ENCODE data around the gene ARID1B. TPM values are rescaled to one million over a fixed set of nuclear protein-coding genes. Genes with fewer than 3 reads are reported as not detected.

ARID1B gene
- total and polyA plus RNA-seq, 2 donors (not counting 1 experiment from before 2014, with no cell fraction given): 47.2 to 280 TPM

GRCh38 chr6:157219201-157220200 is 442.3 kb downstream of the ARID1B start:
- DNase-seq (no peak), ATAC-seq (ENCODE audit: low read depth) (no peak)
- Histone ChIP-seq H3K4me2 (replicated peaks; ENCODE audit: low read depth, low read length, poor library complexity, severe bottlenecking) (no peak overlapping the region), H2AFZ (ENCODE audit: insufficient read depth, low read depth, low read length, poor library complexity, severe bottlenecking) (no peak overlapping the region), H3K27ac (ENCODE audit: low read length in 2 of 2) (no peak overlapping the region), H3K9ac (ENCODE audit: low read length) (no peak overlapping the region), H3K9me3 (ENCODE audit: control extremely low read depth in 1 of 3, control insufficient read depth in 2 of 3, insufficient read depth in 1 of 3, low read length in 2 of 3) (peaks cover 0 to 11% (median 0%) of the 10 kb centered on the region in 3 donors), H4K20me1 (ENCODE audit: control insufficient read depth, insufficient read depth, low read length, poor library complexity, severe bottlenecking) (peaks cover 7% of the 10 kb centered on the region), H3K4me3 (ENCODE audit: control extremely low read depth in 1 of 5, extremely low read depth in 1 of 5, insufficient read depth in 1 of 5, low read depth in 2 of 5, low read length in 4 of 5) (no peak overlapping the region), H3K4me1 (ENCODE audit: control insufficient read depth in 2 of 2, insufficient read depth in 2 of 2, low read length in 2 of 2) (peaks cover 38% of the 10 kb centered on the region in 2 donors), H3K79me2 (ENCODE audit: control insufficient read depth, insufficient read depth, low read length) (no peaks in the 10 kb centered on the region), H3K27me3 (replicated peaks in 1 of 4; ENCODE audit: control extremely low read depth in 1 of 4, control insufficient read depth in 3 of 4, insufficient read depth in 4 of 4, low read length in 3 of 4) (peaks cover 0 to 4% (median 0%) of the 10 kb centered on the region in 4 experiments), H3K36me3 (replicated peaks in 1 of 2; ENCODE audit: control extremely low read depth in 1 of 2, control insufficient read depth in 1 of 2, extremely low read depth in 1 of 2, insufficient read depth in 2 of 2, low read length in 1 of 2) (no peaks in the 10 kb centered on the region)
- Mint-ChIP-seq H3K27ac (no peak overlapping the region), H3K4me3 (no peak overlapping the region), H3K27me3 (no peaks in the 10 kb centered on the region), H3K9me3 (ENCODE audit: insufficient read depth) (no peaks in the 10 kb centered on the region), H3K4me1 (peaks cover 38% of the 10 kb centered on the region)
- POLR2A ChIA-PET: no interaction called here
- CTCF ChIA-PET: interaction anchor here (1.0 kb wide), 2 partner anchors 9 to 28 kb away, joined by 3 read pairs; no protein-coding TSS in a partner anchor
- TF ChIP-seq CTCF (IDR thresholded peaks at IDR 0.05) (no peak), EZH2 (IDR thresholded peaks at IDR 0.05; ENCODE audit: borderline replicate concordance, insufficient read depth, low read depth, low read length, poor library complexity, severe bottlenecking) (no peak)
- intact Hi-C loops (cut with micrococcal nuclease): no loop called here
- 95% methylated on average over 12 of the region's 18 CpGs for WGBS (ENCODE audit: insufficient coverage)

GRCh38 chr6:157220485-157220884 is 443.3 kb downstream of the ARID1B start:
- no peak overlapping the region for H3K27ac Mint-ChIP-seq
- no CpG with 5 or more reads among the region's 1 CpG for WGBS (ENCODE audit: insufficient coverage)
- H3K27ac ChIP-seq (ENCODE audit: low read length in 2 of 2): no peak overlapping the region

More at GRCh38 chr6:157220485-157220884, 443.3 kb downstream of the ARID1B start:
- Mint-ChIP-seq H3K9me3 (ENCODE audit: insufficient read depth) (no peaks in the 10 kb centered on the region), H3K27me3 (no peaks in the 10 kb centered on the region), H3K4me1 (peaks cover 41% of the 10 kb centered on the region), H3K4me3 (peak overlapping the region; percentile 89)
- POLR2A ChIA-PET: no interaction called here
- peak overlapping the region; percentile 78 for H2AFZ ChIP-seq (ENCODE audit: insufficient read depth, low read depth, low read length, poor library complexity, severe bottlenecking)
- TF ChIP-seq CTCF (IDR thresholded peaks at IDR 0.05) (no peak), EZH2 (IDR thresholded peaks at IDR 0.05; ENCODE audit: borderline replicate concordance, insufficient read depth, low read depth, low read length, poor library complexity, severe bottlenecking) (no peak)
- no peaks in the 10 kb centered on the region for H3K36me3 ChIP-seq (replicated peaks in 1 of 2; ENCODE audit: control extremely low read depth in 1 of 2, control insufficient read depth in 1 of 2, extremely low read depth in 1 of 2, insufficient read depth in 2 of 2, low read length in 1 of 2)
- intact Hi-C loops (cut with micrococcal nuclease): no loop called here
- H3K27me3 ChIP-seq (replicated peaks in 1 of 4; ENCODE audit: control extremely low read depth in 1 of 4, control insufficient read depth in 3 of 4, insufficient read depth in 4 of 4, low read length in 3 of 4): peaks cover 0 to 12% (median 0%) of the 10 kb centered on the region in 4 experiments
- H3K9ac ChIP-seq (ENCODE audit: low read length): peak overlapping the region; percentile 68
- peaks cover 46% of the 10 kb centered on the region in 2 donors for H3K4me1 ChIP-seq (ENCODE audit: control insufficient read depth in 2 of 2, insufficient read depth in 2 of 2, low read length in 2 of 2)
- CTCF ChIA-PET: interaction anchor here (1.0 to 1.6 kb wide), 5 partner anchors 8 to 55 kb away, joined by 3 to 5 read pairs (median 3); no protein-coding TSS in a partner anchor
- peaks cover 0 to 11% (median 0%) of the 10 kb centered on the region in 3 donors for H3K9me3 ChIP-seq (ENCODE audit: control extremely low read depth in 1 of 3, control insufficient read depth in 2 of 3, insufficient read depth in 1 of 3, low read length in 2 of 3)
- peak overlapping the region in 3 of 5 experiments; percentile 56 to 83 (median 66) for H3K4me3 ChIP-seq (ENCODE audit: control extremely low read depth in 1 of 5, extremely low read depth in 1 of 5, insufficient read depth in 1 of 5, low read depth in 2 of 5, low read length in 4 of 5)
- DNase-seq: no peak
- H3K79me2 ChIP-seq (ENCODE audit: control insufficient read depth, insufficient read depth, low read length): no peaks in the 10 kb centered on the region
- peak overlapping the region; percentile 93 for H3K4me2 ChIP-seq (replicated peaks; ENCODE audit: low read depth, low read length, poor library complexity, severe bottlenecking)
- peaks cover 7% of the 10 kb centered on the region for H4K20me1 ChIP-seq (ENCODE audit: control insufficient read depth, insufficient read depth, low read length, poor library complexity, severe bottlenecking)
- no peak for ATAC-seq (ENCODE audit: low read depth)
